ENCODE data around the gene PLCD3. TPM values are rescaled to one million over a fixed set of nuclear protein-coding genes. Genes with fewer than 3 reads are reported as not detected.

Gene PLCD3
- total and polyA plus RNA-seq, 2 of the 8 experiments (the other 6 are each of a cell fraction or from before 2014, with no cell fraction given): 26.5 to 48.1 TPM

- TF ChIP-seq ATF2 (IDR thresholded peaks at IDR 0.05; ENCODE audit: low read length) (peak; percentile 87), ATF3 (IDR thresholded peaks at IDR 0.05; ENCODE audit: insufficient read depth, low read depth, low read length) (no peak), RBBP5 (IDR thresholded peaks at IDR 0.05; ENCODE audit: borderline replicate concordance, low read depth, low read length) (peak; percentile 61), BCL11A (IDR thresholded peaks at IDR 0.05; ENCODE audit: low read depth in 2 of 2, low read length in 2 of 2) (no peak), GTF2F1 (IDR thresholded peaks at IDR 0.05; ENCODE audit: borderline replicate concordance, low read depth, low read length) (peak; percentile 98), KDM5A (IDR thresholded peaks at IDR 0.05; ENCODE audit: low read length) (0 out of 2 replicates have a peak, but pooled peaks have one; percentile 35), KDM1A (IDR thresholded peaks at IDR 0.05; ENCODE audit: borderline replicate concordance, low read length) (0 out of 2 replicates have a peak, but pooled peaks have one; percentile 20), POLR2AphosphoS5 (IDR thresholded peaks at IDR 0.05; ENCODE audit: low read depth, low read length) (peak; percentile 100), TAF7 (optimal IDR thresholded peaks at IDR 0.05; ENCODE audit: borderline replicate concordance, low read depth, low read length) (peak; percentile 99), POU5F1 (IDR thresholded peaks at IDR 0.05; ENCODE audit: low read depth, low read length) (no peak), SAP30 (IDR thresholded peaks at IDR 0.05; ENCODE audit: insufficient read depth, insufficient replicate concordance, low read length) (no peak), BACH1 (IDR thresholded peaks at IDR 0.05; ENCODE audit: low read length) (peak; percentile 88), CBX8 (IDR thresholded peaks at IDR 0.05; ENCODE audit: borderline replicate concordance, low read depth, low read length) (no peak), CEBPB (IDR thresholded peaks at IDR 0.05; ENCODE audit: low read depth, low read length) (no peak), EZH2 (IDR thresholded peaks at IDR 0.05; ENCODE audit: low read depth, low read length, severe bottlenecking) (no peak), CHD1 (IDR thresholded peaks at IDR 0.05; ENCODE audit: low read depth, low read length) (no peak)
These were observed 16.1 kb upstream of the PLCD3 start, which contains the start of gene HEXIM1 (continued) for GRCh38 chr17:45148183-45149036.
